IMR-90 (cell line): ENCODE measurements around the gene ANKRD65.

ENCODE experiments used
- CEBPB ChIP-seq: IDR thresholded peaks from 2 replicates; pipeline ENCODE4 v1.6.1; 2012; ENCODE audit warnings: low read depth, low read length, improper control_type of control experiment
- CTCF ChIP-seq: conservative IDR thresholded peaks from 2 replicates; pipeline ENCODE4 v1.5.1; 2012; ENCODE audit warnings: mild to moderate bottlenecking, low read depth, low read length, improper control_type of control experiment

GRCh38 chr1:1419813-1420653 is 1.0 kb downstream of the ANKRD65 start:
- TF ChIP-seq CTCF (no peak), CEBPB (no peak)
